ENCODE data around the gene TENM4.

DNA sequence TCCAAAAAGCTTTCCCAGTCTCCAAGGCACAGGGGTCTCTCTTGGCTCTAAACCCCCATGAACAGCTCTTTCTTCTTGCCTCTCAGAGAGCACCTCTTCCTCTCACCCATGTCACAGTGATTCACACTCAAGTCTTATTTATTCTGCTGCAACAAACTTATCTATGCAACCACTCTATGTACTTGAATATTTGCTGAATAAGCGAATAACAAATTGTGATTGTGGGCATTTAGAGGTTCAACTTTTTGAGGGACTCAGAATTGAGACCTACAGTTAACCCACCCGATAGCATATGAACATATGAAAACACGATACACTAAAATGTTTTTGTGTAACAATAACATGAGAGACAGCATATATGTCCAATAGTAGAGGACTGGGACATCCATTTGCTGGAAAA lies 729.1 kb downstream of the TENM4 start:
- TF ChIP-seq, protein P1, sequence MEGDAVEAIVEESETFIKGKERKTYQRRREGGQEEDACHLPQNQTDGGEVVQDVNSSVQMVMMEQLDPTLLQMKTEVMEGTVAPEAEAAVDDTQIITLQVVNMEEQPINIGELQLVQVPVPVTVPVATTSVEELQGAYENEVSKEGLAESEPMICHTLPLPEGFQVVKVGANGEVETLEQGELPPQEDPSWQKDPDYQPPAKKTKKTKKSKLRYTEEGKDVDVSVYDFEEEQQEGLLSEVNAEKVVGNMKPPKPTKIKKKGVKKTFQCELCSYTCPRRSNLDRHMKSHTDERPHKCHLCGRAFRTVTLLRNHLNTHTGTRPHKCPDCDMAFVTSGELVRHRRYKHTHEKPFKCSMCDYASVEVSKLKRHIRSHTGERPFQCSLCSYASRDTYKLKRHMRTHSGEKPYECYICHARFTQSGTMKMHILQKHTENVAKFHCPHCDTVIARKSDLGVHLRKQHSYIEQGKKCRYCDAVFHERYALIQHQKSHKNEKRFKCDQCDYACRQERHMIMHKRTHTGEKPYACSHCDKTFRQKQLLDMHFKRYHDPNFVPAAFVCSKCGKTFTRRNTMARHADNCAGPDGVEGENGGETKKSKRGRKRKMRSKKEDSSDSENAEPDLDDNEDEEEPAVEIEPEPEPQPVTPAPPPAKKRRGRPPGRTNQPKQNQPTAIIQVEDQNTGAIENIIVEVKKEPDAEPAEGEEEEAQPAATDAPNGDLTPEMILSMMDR (IDR thresholded peaks at IDR 0.05): no peak
- no peak for TF ChIP-seq POLR2A (IDR thresholded peaks at IDR 0.05)
